Measurements from ENCODE around the gene DENND2C.

DENND2C gene

GRCh38 chr1:114671011-114671938 is 1.4 kb upstream of the DENND2C start:
- ChIA-PET POLR2A (interaction anchor here (1.9 kb wide), 1 partner anchor 11 kb away, joined by 13 read pairs; no protein-coding TSS in a partner anchor), CTCF (interaction anchor here (0.5 to 0.7 kb wide), 4 partner anchors 11 to 77 kb away, joined by 3 to 4 read pairs (median 4); no protein-coding TSS in a partner anchor)
- no peak for TF ChIP-seq NFRKB (IDR thresholded peaks at IDR 0.05)
- TF ChIP-seq BHLHE40 (IDR thresholded peaks at IDR 0.05; ENCODE audit: borderline replicate concordance) = no peak
- TF ChIP-seq LEF1 (IDR thresholded peaks at IDR 0.05; ENCODE audit: borderline replicate concordance) = no peak
- TF ChIP-seq FOXK2 (IDR thresholded peaks at IDR 0.05) = no peak
- no peak for TF ChIP-seq L3MBTL2 (conservative IDR thresholded peaks at IDR 0.05)
- TF ChIP-seq FOXM1 (IDR thresholded peaks at IDR 0.05; ENCODE audit: borderline replicate concordance) = no peak
- TF ChIP-seq FOXA1 (IDR thresholded peaks at IDR 0.05) = no peak
- no peak for DNase-seq (ENCODE audit: extremely low spot score)

- ChIA-PET CTCF (interaction anchor here (0.5 kb wide), 1 partner anchor 67 kb away, joined by 3 read pairs; no protein-coding TSS in a partner anchor), POLR2A (interaction anchor here (1.0 to 1.9 kb wide), 7 partner anchors 10 to 160 kb away, joined by 3 to 13 read pairs (median 4); partner anchors contain the start of genes AMPD1, CSDE1 and TRIM33)
- DNase-seq (ENCODE audit: extremely low spot score) = peak; percentile 99
- TF ChIP-seq SP1 (IDR thresholded peaks at IDR 0.05) (no peak), PKNOX1 (IDR thresholded peaks at IDR 0.05) (peak; percentile 97), L3MBTL2 (conservative IDR thresholded peaks at IDR 0.05) (peak; percentile 89)
These were observed 498 bp upstream of the DENND2C start for GRCh38 chr1:114670083-114671010.

GRCh38 chr1:114668784-114669561 is 876 bp downstream of the DENND2C start:
- ChIA-PET CTCF (interaction anchor here (1.1 kb wide), 1 partner anchor 16 kb away, joined by 8 read pairs; no protein-coding TSS in a partner anchor), POLR2A (interaction anchor here (1.0 to 2.0 kb wide), 8 partner anchors 9 to 158 kb away, joined by 3 to 13 read pairs (median 4); partner anchors contain the start of genes AMPD1, CSDE1 and TRIM33)
- TF ChIP-seq ARNT (IDR thresholded peaks at IDR 0.05) (no peak), L3MBTL2 (conservative IDR thresholded peaks at IDR 0.05) (0 out of 2 replicates have a peak, but pooled peaks have one; percentile 8), ELF4 (IDR thresholded peaks at IDR 0.05) (no peak), PKNOX1 (IDR thresholded peaks at IDR 0.05) (peak; percentile 53), CTBP1 (IDR thresholded peaks at IDR 0.05; ENCODE audit: borderline replicate concordance) (no peak), ZNF384 (IDR thresholded peaks at IDR 0.05) (no peak)
- DNase-seq (ENCODE audit: extremely low spot score) = peak; percentile 19

GRCh38 chr1:114668373-114668772 is 1.5 kb downstream of the DENND2C start:
- ChIA-PET POLR2A (interaction anchor here (2.0 kb wide), 1 partner anchor 86 kb away, joined by 5 read pairs; no protein-coding TSS in a partner anchor), CTCF (interaction anchor here (0.7 to 1.1 kb wide), 3 partner anchors 9 to 362 kb away, joined by 3 to 8 read pairs (median 3); no protein-coding TSS in a partner anchor)
- no peak for TF ChIP-seq BHLHE40 (IDR thresholded peaks at IDR 0.05; ENCODE audit: borderline replicate concordance)
- no peak for TF ChIP-seq NFRKB (IDR thresholded peaks at IDR 0.05)
- TF ChIP-seq TARDBP (IDR thresholded peaks at IDR 0.05) = no peak
- no peak for TF ChIP-seq CTBP1 (IDR thresholded peaks at IDR 0.05; ENCODE audit: borderline replicate concordance)
- no peak for TF ChIP-seq L3MBTL2 (conservative IDR thresholded peaks at IDR 0.05)
- TF ChIP-seq FOXM1 (IDR thresholded peaks at IDR 0.05; ENCODE audit: borderline replicate concordance) = no peak
- TF ChIP-seq PKNOX1 (IDR thresholded peaks at IDR 0.05) = no peak
- no peak for TF ChIP-seq SP1 (IDR thresholded peaks at IDR 0.05)
- no peak for TF ChIP-seq ARNT (IDR thresholded peaks at IDR 0.05)
- TF ChIP-seq ZNF384 (IDR thresholded peaks at IDR 0.05) = no peak
- no peak for TF ChIP-seq FOXA1 (IDR thresholded peaks at IDR 0.05)
- TF ChIP-seq FOXK2 (IDR thresholded peaks at IDR 0.05) = no peak
- no peak for TF ChIP-seq HDGF (IDR thresholded peaks at IDR 0.05; ENCODE audit: borderline replicate concordance)
- DNase-seq (ENCODE audit: extremely low spot score) = no peak

- no peak for DNase-seq (ENCODE audit: extremely low spot score)
- ChIA-PET CTCF (no interaction called here), POLR2A (no interaction called here)
- no peak for TF ChIP-seq BHLHE40 (IDR thresholded peaks at IDR 0.05; ENCODE audit: borderline replicate concordance)
These were observed 2.9 kb downstream of the DENND2C start for GRCh38 chr1:114666954-114667353.
